HG02943 (cell line): ENCODE data around the gene ITGAX.
A peak's percentile ranks its signal among the peaks of the same experiment; 100 is the strongest.
"Not testable (repeated sequence)": the region's sequence is repeated elsewhere in the genome, so short reads cannot be mapped to it uniquely, and the experiment has no call there.

Experiments
- ATAC-seq: cut with Tn5 transposase; IDR thresholded peaks from one replicate; pipeline ENCODE4 v1.9.1; 2021; ENCODE audit warnings: mild to moderate bottlenecking, low read depth, moderate library complexity; ENCODE audit not compliant: unreplicated experiment

ITGAX gene

GRCh38 chr16:31354394-31355291 lies at the start of gene ITGAX:
ITGAX (plus strand) TSS chr16:31355176; CDS start chr16:31355255, 79 bp downstream.
- no peak for ATAC-seq

DNA sequence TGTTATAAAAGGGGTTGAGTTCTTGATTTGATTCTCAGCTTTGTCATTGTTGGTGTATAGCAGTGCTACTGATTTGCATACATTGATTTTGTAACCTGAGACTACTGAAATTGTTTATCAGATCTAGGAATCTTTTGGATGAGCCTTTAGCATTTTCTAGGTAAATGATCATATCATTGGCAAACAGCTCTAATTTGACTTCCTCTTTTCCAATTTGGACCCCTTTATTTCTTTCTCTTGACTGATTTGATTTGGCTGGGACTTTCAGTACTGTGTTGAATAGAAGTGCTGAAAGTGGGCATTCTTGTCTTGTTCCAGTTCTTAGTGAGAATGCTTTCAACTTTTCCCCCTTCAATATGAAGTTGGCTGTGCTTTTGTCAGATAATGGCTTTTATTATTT lies 49.8 kb upstream of the ITGAX start:
- ATAC-seq, result no peak

GRCh38 chr16:31308381-31308780 lies 46.6 kb upstream of the ITGAX start:
- not testable (repeated sequence) for ATAC-seq

- no peak for ATAC-seq
These were observed 32.5 kb upstream of the ITGAX start for GRCh38 chr16:31322500-31322899.

DNA sequence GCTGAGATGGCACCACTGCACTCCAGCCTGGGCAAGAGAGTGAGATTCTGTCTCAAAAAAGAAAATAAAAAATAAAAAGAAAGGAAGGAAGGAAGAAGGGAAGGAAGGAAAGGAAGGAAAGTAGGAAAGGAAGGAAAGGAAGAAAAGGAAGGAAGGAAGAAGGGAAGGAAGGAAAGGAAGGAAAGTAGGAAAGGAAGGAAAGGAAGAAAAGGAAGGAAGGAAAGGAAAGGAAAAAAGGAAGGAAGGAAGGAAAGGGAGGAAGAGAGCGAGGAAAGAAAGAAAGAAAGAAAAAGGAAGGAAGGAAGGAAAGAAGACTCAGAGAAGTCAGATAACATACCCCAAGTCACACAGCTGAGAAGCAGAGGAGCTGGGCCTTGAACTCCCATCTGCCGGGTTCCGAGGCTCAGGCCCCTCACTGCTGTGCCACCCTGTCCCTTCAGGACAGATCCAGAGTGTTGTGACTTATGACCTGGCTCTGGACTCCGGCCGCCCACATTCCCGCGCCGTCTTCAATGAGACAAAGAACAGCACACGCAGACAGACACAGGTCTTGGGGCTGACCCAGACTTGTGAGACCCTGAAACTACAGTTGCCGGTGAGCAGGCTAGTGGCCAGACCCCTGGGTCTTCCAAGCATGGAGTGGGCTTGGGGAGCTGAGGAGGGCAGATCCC lies 30.9 kb upstream of the ITGAX start:
- no peak for ATAC-seq

DNA sequence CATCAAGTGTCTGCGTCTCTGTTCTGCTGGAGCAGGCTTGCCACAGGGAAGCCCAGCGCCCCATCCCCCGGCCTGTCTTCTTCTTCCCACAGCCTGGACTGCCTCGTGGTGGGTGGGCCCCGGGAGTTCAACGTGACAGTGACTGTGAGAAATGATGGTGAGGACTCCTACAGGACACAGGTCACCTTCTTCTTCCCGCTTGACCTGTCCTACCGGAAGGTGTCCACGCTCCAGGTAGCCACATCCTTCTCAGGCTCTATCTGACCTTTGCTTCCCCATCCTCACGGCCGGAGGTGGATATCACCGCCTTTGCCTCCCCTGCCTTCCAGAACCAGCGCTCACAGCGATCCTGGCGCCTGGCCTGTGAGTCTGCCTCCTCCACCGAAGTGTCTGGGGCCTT lies 29.8 kb upstream of the ITGAX start:
- ATAC-seq, result no peak

DNA sequence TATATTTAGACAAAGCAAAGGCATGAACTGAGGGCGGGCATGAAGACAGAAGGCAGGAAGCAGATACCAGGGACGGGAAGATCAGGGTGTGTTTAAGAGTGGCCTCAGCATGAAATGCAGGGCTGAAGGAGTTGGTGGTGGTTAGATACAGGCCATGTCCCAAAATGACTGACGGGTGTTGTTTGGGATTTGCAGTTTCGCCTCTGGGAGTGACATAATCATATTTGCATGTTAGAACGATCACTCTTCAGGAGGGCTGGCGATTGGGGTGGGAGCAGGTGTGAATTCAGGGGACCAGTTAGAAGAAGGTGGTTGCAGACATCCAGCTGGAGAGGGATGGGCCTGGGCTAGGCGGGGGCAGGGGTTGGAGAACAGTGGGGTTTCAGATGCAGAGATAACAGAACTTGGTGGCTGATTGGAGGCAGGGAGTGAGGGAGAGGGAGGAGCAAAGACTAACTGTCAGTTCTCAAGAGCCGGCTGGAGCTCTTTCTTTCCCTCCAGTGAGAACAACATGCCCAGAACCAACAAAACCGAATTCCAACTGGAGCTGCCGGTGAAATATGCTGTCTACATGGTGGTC lies 27.2 kb upstream of the ITGAX start:
- no peak for ATAC-seq

GRCh38 chr16:31328322-31329052 lies 26.5 kb upstream of the ITGAX start:
- ATAC-seq, result no peak

DNA sequence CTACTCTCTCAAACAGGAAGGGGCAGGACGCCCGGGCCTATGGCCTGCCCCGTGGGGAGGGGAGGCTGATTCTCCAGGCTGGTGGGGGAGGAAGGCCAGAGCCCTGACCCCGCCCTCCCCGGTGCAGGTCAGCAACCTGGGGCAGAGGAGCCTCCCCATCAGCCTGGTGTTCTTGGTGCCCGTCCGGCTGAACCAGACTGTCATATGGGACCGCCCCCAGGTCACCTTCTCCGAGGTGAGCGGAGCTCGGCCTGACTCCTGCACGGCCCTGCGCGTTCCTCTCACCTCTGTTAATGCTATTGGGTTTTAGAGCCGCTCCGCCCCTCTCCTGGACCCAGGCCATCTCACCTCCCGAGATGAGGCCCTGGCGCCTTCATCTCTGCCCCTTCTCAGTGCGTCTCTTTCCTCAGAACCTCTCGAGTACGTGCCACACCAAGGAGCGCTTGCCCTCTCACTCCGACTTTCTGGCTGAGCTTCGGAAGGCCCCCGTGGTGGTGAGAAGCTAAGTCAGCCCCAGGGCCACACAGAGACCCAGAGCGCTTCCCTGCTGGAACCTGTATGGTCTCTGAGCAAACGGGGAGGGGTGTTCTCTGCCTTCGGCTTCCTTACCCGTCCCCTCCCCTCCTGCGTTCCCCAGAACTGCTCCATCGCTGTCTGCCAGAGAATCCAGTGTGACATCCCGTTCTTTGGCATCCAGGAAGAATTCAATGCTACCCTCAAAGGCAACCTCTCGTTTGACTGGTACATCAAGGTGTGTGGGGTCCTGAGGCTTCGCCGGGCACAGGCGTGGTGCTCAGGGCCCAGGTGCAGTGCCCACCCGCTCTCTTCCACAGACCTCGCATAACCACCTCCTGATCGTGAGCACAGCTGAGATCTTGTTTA lies 25.1 kb upstream of the ITGAX start:
- ATAC-seq, result no peak

DNA sequence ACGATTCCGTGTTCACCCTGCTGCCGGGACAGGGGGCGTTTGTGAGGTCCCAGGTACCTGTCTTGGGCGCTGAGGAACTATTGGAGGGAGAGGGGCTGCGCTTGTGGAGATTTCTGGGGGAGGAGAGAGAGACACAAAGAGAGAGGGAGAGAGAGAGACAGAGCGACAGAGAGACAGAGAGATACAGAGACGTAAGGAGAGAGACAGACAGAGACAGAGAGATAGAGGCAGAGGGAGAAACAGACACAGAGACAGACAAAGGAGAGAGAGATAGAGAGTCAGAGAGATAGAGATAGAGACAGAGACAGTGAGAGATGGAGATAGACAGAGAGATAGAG lies 24.5 kb upstream of the ITGAX start:
- no peak for ATAC-seq

DNA sequence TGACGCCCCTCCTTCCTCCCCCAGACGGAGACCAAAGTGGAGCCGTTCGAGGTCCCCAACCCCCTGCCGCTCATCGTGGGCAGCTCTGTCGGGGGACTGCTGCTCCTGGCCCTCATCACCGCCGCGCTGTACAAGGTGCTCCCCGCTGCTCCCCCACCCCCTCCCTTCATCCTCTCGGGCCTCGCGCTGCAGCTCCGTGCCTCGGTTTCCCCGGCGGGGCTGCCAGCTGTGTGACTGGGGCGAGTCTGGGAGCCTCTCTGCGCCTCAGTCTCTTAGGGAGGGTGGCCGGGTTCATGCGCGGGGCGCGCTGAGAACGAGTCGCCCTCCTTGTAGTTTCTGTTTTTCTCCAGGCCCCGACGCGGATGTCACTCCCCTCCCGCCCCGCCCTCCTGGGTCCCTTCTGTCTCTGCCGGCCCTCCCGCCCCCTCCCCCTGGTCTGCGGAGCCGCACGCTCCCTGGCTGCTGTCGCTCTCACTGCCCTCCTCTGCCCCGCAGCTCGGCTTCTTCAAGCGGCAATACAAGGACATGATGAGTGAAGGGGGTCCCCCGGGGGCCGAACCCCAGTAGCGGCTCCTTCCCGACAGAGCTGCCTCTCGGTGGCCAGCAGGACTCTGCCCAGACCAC lies 23.7 kb upstream of the ITGAX start:
- ATAC-seq, result no peak

DNA sequence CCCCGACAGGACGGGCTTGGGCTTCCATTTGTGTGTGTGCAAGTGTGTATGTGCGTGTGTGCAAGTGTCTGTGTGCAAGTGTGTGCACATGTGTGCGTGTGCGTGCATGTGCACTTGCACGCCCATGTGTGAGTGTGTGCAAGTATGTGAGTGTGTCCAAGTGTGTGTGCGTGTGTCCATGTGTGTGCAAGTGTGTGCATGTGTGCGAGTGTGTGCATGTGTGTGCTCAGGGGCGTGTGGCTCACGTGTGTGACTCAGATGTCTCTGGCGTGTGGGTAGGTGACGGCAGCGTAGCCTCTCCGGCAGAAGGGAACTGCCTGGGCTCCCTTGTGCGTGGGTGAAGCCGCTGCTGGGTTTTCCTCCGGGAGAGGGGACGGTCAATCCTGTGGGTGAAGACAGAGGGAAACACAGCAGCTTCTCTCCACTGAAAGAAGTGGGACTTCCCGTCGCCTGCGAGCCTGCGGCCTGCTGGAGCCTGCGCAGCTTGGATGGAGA lies 23.1 kb upstream of the ITGAX start:
- ATAC-seq, result no peak

DNA sequence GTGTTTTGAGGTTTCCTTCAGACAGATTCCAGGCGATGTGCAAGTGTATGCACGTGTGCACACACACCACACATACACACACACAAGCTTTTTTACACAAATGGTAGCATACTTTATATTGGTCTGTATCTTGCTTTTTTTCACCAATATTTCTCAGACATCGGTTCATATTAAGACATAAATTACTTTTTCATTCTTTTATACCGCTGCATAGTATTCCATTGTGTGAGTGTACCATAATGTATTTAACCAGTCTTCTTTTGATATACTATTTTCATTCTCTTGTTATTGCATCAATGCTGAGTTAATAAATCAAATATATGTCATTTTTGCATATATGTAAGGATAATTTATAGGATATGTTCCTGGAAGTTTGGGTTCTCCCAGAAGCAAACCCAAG lies 22.4 kb upstream of the ITGAX start:
- ATAC-seq, result no peak

GRCh38 chr16:31333686-31334649 lies 21.0 kb upstream of the ITGAX start:
- ATAC-seq, result no peak

GRCh38 chr16:31334934-31335333 lies 20.0 kb upstream of the ITGAX start:
- ATAC-seq, result no peak

DNA sequence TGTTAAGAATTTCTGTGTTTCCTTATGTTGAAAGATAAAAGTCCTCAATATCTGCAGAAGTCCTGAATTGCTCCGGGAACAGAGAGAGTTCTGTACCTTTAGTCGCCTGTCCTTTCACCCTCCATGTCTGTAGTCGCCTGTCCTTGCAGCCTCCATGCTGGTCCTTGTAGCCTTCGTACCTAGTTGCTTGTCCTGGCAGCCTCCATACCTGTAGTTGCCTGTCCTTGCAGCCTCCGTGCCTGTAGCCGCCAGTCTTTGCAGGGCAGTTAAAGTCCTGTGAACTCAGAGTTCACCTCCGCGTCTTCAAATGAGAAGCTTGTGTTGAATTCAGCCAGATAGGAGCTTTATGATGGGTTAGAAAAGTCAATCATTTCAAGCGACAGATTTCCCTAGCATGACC lies 19.5 kb upstream of the ITGAX start:
- ATAC-seq, result no peak

DNA sequence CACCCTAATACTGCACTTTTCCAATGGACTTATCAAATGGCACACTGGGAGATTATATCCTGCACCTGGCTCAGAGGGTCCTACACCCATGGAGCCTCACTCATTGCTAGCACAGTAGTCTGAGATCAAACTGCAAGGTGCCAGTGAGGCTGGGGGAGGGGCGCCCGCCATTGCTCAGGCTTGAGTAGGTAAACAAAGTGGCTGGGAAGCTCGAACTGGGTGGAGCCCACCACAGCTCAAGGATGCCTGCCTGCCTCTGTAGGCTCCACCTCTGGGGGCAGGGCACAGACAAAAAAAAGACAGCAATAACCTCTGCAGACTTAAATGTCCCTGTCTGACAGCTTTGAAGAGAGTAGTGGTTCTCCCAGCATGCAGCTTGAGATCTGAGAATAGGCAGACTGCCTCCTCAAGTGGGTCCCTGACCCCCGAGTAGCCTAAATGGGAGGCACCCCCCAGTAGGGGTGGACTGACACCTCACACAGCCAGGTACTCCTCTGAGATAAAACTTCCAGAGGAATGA lies 16.8 kb upstream of the ITGAX start:
- not testable (repeated sequence) for ATAC-seq

- peak; percentile 86 for ATAC-seq
These were observed 10.3 kb upstream of the ITGAX start for GRCh38 chr16:31344712-31345111.
